Central memory CD4-positive, alpha-beta T cell (primary cell): ENCODE data around the gene FUBP1.
"Not testable (repeated sequence)": the region's sequence is repeated elsewhere in the genome, so short reads cannot be mapped to it uniquely, and the experiment has no call there.

Experiments
- DNase-seq: peaks from one replicate; pipeline ENCODE4 v3.0.0; 2022

FUBP1 gene

DNA sequence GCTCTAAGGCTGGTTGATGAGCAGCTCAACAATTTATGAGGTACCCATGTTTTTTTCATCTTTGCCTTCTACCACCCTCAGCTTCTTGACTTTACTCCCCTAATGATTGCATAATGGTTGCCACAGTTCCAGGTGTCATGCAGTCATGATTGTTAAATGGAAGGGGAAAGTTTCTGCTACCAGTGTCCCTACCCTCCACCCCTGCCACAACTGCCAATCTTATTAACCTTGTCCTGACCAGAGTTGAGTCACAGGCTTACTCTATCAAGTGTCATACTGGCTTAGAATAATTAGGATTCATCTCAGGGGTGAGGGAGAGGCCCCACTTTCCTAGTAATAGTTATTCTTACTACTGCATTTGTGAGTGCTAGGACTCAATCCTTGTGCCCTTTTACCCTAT lies 7.9 kb upstream of the FUBP1 start:
- DNase-seq, result no peak

- no peak for DNase-seq
Measured at GRCh38 chr1:77984629-77985028, 5.8 kb upstream of the FUBP1 start.

DNA sequence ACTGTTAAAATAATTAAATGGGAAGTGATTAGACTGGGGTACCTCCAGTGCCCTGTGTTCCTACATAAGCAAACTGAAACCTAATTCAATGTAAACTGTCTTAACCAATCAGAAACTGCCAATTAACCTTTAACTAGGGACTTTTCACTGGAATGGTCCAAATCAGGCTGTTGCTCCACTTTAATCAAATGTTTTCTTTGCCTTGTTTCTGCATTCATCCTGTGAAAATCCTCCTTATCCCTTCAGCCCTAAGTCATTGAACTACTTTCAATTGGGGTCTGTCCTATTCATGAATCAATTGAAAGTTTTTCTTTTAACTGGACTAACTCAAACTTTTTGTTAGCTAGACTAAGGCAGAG lies 5.1 kb upstream of the FUBP1 start:
- DNase-seq, result no peak

- not testable (repeated sequence) for DNase-seq
Measured at GRCh38 chr1:77983352-77983996, 4.6 kb upstream of the FUBP1 start.

DNA sequence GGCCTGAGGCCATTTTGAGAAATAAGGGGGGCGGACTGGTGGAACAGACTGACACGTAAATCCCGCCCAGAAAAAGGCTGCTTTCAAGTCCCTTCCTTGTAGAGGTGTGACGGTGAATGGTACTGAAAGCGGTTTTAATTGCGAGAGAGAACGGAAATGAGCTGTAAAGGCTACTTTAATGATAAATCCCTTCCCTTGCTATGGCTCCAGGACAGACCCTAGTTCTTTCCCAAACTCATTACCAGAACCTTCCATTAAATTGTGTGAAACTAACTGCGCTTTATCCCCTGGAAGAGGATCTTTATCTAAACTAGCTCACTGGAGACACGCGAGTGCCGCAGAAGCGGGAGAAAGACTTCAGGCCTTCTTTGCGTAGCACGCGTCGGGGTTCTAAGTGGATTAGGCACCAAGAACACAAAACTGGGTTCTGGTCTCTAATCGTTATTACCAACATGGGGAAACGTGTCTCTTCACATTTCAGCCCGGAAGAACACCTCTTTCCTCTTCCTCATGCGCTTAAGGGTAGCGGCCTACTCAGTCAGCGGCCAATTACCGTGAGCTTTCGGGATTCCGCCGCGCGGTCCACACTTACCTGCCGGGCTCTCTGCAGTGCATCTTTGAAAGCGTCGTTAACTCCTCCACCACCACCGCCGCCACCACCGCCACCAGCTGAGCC lies 441 bp downstream of the FUBP1 start:
- DNase-seq, result peak; percentile 89

GRCh38 chr1:77977989-77978292 lies 931 bp downstream of the FUBP1 start:
- DNase-seq, result no peak

DNA sequence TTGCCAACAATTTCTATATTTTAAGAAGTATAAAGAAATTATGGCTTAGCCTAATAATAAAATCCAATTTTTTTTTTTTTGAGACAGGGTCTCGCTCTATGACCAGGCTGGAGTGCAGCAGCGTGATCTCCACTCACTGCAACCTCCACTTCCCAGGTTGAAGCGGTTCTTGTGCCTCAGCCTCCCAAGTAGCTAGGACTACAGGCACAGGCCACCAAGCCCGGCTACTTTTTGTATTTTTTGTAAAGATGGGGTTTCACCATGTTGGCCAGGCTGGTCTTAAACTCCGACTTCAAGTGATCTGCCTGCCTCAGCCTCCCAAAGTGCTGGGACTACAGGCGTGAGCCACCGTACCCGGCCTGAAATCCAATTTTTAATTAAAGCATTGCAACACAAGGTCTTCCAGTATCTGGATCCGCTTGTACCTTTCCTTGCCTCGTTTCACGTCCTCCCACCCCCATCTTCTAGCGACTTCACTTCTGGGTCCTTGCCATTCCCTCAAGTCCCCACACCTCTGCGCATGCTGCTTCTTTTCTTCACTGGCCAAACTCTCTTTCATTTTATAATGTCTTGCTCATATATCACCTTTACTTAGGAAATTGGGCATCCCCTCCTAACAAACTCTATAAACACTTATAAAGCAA lies 2.3 kb downstream of the FUBP1 start:
- DNase-seq, result no peak

GRCh38 chr1:77975907-77976306 lies 3.0 kb downstream of the FUBP1 start:
- no peak for DNase-seq

DNA sequence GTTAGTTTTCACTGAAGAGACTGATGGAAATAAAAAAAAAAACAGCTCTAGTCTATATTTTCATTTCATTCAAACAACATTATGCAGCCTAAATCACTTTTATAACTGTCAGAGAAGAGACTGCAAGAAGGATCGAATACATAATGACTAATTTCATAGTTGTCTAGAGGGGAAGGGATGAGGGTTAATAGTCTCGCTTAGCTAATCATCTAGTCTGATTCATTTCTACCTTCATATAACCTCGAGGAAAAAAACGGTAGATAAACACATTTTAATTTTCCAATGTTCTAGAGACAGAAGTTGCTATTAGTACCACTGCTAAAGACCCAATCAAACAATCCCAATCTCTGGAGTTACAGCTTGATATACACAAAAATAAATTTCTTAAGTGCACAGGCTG lies 3.5 kb downstream of the FUBP1 start:
- DNase-seq, result no peak

DNA sequence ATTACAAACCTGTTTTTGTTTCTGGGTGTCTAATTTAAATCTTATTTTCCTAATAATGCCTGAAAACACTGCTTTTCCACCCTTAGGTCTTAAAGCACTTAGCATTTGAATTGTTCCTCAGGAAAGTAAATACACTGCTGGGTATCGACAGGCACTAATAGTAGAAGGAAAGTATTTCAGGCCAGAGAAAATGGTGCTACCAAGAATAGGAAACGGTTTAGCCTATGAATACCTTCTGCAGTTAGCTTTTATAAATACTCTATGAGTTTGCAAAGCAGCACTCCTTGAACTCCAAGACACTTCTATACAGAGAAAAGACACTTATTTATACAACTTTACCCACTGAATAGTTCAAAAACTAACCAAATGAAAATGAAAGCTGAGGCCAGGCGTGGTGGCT lies 6.8 kb downstream of the FUBP1 start:
- no peak for DNase-seq

GRCh38 chr1:77970192-77970591 lies 8.7 kb downstream of the FUBP1 start:
- DNase-seq, result no peak

GRCh38 chr1:77966291-77966690 lies 12.6 kb downstream of the FUBP1 start:
- no peak for DNase-seq

GRCh38 chr1:77961392-77961791 lies 17.5 kb downstream of the FUBP1 start:
- DNase-seq, result no peak

DNA sequence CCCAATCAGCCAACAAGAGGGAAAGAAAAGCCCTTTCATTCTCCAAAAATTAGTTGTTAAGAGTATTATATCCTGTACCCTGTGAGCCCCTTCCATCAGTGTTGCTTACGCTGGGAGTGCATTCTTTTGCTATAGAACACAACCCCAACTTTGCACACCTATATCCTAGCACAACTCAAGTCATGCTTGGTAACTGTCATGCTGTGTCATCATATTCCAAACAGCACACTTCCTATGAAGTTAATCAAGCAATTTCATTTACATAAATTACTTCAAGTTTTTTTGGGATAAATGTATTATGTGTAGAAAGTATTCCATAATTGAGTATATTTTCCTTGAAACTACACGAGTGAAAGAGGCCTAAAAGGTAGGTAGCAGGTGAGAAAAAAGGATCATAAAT lies 20.0 kb downstream of the FUBP1 start:
- no peak for DNase-seq

DNA sequence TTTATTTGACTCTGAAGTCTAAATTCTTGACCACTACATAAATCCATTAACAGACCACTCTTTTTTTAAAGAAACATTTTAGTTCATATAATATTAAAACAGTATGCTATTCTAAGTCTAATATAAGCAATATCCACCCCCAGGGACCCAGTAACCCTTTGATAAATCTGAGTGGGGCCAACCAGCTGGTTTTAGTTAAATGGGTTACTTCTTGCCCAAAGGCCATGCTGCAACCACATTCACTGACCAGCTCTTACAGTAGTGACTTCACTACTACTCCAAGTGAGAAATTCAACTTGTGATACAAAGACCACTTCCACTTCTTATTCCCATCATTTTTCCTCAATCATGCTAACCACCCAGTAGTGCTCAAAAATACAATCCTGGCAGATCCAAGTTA lies 20.5 kb downstream of the FUBP1 start:
- no peak for DNase-seq

GRCh38 chr1:77956464-77956863 lies 22.4 kb downstream of the FUBP1 start:
- DNase-seq, result no peak

GRCh38 chr1:77955709-77956108 lies 23.2 kb downstream of the FUBP1 start:
- DNase-seq, result no peak

DNA sequence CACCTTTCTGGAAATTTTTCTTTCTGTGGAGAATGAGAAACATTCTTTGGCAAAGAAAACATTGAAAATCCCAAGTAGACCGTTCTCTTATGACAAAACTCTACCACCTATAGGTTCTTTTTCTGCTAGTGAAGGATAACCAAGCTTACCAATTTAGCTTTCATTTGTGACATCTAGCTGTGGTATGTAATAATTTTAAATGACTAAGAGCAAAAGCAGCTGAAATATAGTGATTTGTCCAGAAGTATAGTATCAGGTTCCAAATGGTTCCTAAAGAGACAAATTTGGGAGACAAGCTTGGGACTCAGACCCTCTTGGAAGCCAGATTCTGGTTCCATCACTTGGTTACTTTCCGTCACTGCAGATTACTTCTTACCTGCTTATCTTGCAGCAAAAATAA lies 24.4 kb downstream of the FUBP1 start:
- no peak for DNase-seq

GRCh38 chr1:77953907-77954306 lies 25.0 kb downstream of the FUBP1 start:
- DNase-seq, result no peak

- no peak for DNase-seq
Measured at GRCh38 chr1:77951328-77951727, 27.5 kb downstream of the FUBP1 start.

- DNase-seq, result no peak
Measured at GRCh38 chr1:77950873-77951272, 28.0 kb downstream of the FUBP1 start.

DNA sequence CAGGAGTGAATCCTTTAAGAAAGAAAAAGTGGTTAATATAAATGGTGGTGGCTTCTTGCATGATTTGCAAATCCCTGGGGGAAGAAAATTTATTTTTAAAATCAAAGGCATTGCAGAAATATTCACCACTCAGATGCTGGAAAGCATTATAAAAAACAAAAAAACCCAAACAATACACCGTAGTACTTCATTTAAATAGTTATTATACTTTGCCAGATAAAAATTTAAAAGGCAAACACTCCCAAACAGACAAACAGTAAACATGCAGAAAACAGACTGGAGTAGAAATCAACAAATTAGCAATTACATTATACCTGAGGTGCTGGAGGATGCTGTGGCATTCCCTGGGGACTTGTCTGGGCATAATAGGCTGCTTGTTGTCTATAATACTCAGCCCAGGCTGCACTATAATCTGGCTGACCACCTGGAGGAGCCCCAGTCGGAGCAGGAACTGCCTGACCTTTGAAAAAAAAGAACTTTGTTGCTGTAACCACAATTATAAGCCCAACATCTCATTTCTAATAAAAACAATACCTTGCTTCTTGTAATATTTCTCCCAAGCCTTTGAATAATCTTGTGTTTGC lies 29.9 kb downstream of the FUBP1 start:
- no peak for DNase-seq

GRCh38 chr1:77945345-77945744 lies 33.5 kb downstream of the FUBP1 start:
- DNase-seq, result no peak

- no peak for DNase-seq
Measured at GRCh38 chr1:77942400-77943140, 36.3 kb downstream of the FUBP1 start.
